ENCODE measurements around the gene METTL17. TPM values are rescaled to one million over a fixed set of nuclear protein-coding genes. Genes with fewer than 3 reads are reported as not detected.
A peak's percentile ranks its signal among the peaks of the same experiment; 100 is the strongest.
"Not testable (repeated sequence)": the region's sequence is repeated elsewhere in the genome, so short reads cannot be mapped to it uniquely, and the experiment has no call there.

METTL17 gene, protein sequence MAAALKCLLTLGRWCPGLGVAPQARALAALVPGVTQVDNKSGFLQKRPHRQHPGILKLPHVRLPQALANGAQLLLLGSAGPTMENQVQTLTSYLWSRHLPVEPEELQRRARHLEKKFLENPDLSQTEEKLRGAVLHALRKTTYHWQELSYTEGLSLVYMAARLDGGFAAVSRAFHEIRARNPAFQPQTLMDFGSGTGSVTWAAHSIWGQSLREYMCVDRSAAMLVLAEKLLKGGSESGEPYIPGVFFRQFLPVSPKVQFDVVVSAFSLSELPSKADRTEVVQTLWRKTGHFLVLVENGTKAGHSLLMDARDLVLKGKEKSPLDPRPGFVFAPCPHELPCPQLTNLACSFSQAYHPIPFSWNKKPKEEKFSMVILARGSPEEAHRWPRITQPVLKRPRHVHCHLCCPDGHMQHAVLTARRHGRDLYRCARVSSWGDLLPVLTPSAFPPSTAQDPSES
- 50.6 TPM for total RNA-seq
- polyA plus RNA-seq (ENCODE audit: insufficient read depth in 1 of 8, insufficient read length in 8 of 8, low replicate concordance in 1 of 8): 10 to 100 TPM; 36.0 to 64.0 (median 46.8) TPM
- long read RNA-seq, donor 1, partial matches to known transcripts: 5 of 11 reads
- long read RNA-seq, donor 1, other reads (novel, unspliced or antisense): 0 of 11 reads
- long read RNA-seq, donor 2, partial matches to known transcripts: 0 of 1 reads
- long read RNA-seq, donor 2, other reads (novel, unspliced or antisense): 0 of 1 reads
- long read RNA-seq, donor 3, transcript METTL17-224 (14 exons, 1,529 nt): major isoform, 5 of 14 reads
- long read RNA-seq, donor 3, partial matches to known transcripts: 0 of 14 reads
- long read RNA-seq, donor 3, other reads (novel, unspliced or antisense): 0 of 14 reads
- long read RNA-seq, donor 4, partial matches to known transcripts: 0 of 3 reads
- long read RNA-seq, donor 4, other reads (novel, unspliced or antisense): 0 of 3 reads
- long read RNA-seq, donor 5, transcript METTL17-201 (14 exons, 1,749 nt): major isoform, 7 of 28 reads
- long read RNA-seq, donor 5, partial matches to known transcripts: 13 of 28 reads
- long read RNA-seq, donor 5, other reads (novel, unspliced or antisense): 0 of 28 reads
- long read RNA-seq, donor 6, transcript METTL17-201 (14 exons, 1,749 nt): major isoform, 12 of 40 reads
- long read RNA-seq, donor 6, partial matches to known transcripts: 19 of 40 reads
- long read RNA-seq, donor 6, other reads (novel, unspliced or antisense): 0 of 40 reads
- long read RNA-seq, donor 7, partial matches to known transcripts: 0 of 10 reads
- long read RNA-seq, donor 7, other reads (novel, unspliced or antisense): 0 of 10 reads
- long read RNA-seq, donor 8, partial matches to known transcripts: 0 of 6 reads
- long read RNA-seq, donor 8, other reads (novel, unspliced or antisense): 0 of 6 reads
- long read RNA-seq, donor 9, partial matches to known transcripts: 0 of 16 reads
- long read RNA-seq, donor 9, other reads (novel, unspliced or antisense): 11 of 16 reads
- long read RNA-seq, donor 10, partial matches to known transcripts: 0 of 11 reads
- long read RNA-seq, donor 10, other reads (novel, unspliced or antisense): 0 of 11 reads
- long read RNA-seq, donor 11, partial matches to known transcripts: 13 of 26 reads
- long read RNA-seq, donor 11, other reads (novel, unspliced or antisense): 0 of 26 reads

DNA sequence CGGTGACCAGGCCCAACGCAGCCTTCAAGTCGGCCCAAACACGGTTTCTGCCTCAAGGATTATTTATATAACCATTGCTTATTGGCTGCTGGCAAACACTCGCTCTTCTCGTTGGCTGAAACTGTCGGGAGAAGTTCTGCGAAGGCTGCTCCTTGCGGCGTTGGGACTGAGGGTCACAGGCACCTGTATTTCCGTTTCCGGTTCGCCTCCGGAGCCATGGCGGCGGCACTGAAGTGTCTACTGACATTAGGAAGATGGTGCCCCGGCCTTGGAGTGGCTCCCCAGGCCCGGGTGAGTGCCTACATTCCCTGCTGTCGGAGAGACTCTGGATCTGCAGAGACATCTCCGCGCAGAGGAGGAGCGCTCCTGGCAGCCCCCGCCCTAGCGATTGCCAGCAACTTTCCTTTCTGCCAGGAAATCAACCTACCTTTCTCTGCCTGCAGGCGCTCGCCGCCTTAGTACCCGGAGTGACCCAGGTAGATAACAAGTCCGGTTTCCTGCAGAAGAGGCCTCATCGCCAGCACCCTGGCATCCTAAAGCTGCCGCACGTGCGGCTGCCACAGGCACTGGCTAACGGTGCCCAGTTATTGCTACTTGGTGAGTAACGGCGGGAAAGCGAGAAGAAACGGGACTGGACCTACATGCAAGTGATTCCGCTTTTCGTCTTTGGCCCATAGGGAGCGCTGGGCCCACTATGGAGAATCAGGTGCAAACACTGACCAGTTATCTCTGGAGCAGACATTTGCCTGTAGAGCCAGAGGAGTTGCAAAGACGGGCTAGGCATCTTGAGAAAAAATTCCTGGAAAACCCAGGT lies at the start of gene METTL17:
TSS of gene METTL17 (plus strand) at position 194 of the 814 bp plus-strand sequence. CDS start at position 217, 23 bp downstream.
- H3K4me1 ChIP-seq (ENCODE audit: control insufficient read depth, insufficient read depth, low read length): peaks cover 13% of the 10 kb centered on the region
- peaks cover 32% of the 10 kb centered on the region for H3K36me3 ChIP-seq (ENCODE audit: control insufficient read depth, insufficient read depth, low read length)
- peak; percentile 99 for DNase-seq
- H3K27me3 ChIP-seq (ENCODE audit: control insufficient read depth, insufficient read depth, low read length): no peaks in the 10 kb centered on the region
- peak within 1 kb of the TSS; percentile 92 for H3K4me3 ChIP-seq (ENCODE audit: low read length)
- peak within 1 kb of the TSS; percentile 76 for H3K27ac ChIP-seq (ENCODE audit: low read length)
- under 1% methylated on average over 37 of the region's 42 CpGs for WGBS (ENCODE audit: insufficient coverage)
- H3K9me3 ChIP-seq (replicated peaks; ENCODE audit: control insufficient read depth, low read depth, low read length): no peaks in the 10 kb centered on the region

GRCh38 chr14:20945146-20945545 lies 44.6 kb upstream of the METTL17 start:
- DNase-seq: peak; percentile 17

GRCh38 chr14:20946707-20947106 lies 43.1 kb upstream of the METTL17 start:
- not testable (repeated sequence) for H3K9me3 ChIP-seq (replicated peaks; ENCODE audit: control insufficient read depth, low read depth, low read length); H3K4me3 ChIP-seq (ENCODE audit: low read length); DNase-seq; H3K27me3 ChIP-seq (ENCODE audit: control insufficient read depth, insufficient read depth, low read length); H3K36me3 ChIP-seq (ENCODE audit: control insufficient read depth, insufficient read depth, low read length); H3K27ac ChIP-seq (ENCODE audit: low read length); H3K4me1 ChIP-seq (ENCODE audit: control insufficient read depth, insufficient read depth, low read length)
- no CpG with 5 or more reads among the region's 9 CpGs for WGBS (ENCODE audit: insufficient coverage)

More at GRCh38 chr14:20945146-20945545, 44.6 kb upstream of the METTL17 start:
- H3K27me3 ChIP-seq (ENCODE audit: control insufficient read depth, insufficient read depth, low read length); H3K4me3 ChIP-seq (ENCODE audit: low read length); H3K36me3 ChIP-seq (ENCODE audit: control insufficient read depth, insufficient read depth, low read length); H3K4me1 ChIP-seq (ENCODE audit: control insufficient read depth, insufficient read depth, low read length); H3K9me3 ChIP-seq (replicated peaks; ENCODE audit: control insufficient read depth, low read depth, low read length); H3K27ac ChIP-seq (ENCODE audit: low read length): not testable (repeated sequence)
- WGBS (ENCODE audit: insufficient coverage): 81% methylated on average over 4 of the region's 6 CpGs

DNA sequence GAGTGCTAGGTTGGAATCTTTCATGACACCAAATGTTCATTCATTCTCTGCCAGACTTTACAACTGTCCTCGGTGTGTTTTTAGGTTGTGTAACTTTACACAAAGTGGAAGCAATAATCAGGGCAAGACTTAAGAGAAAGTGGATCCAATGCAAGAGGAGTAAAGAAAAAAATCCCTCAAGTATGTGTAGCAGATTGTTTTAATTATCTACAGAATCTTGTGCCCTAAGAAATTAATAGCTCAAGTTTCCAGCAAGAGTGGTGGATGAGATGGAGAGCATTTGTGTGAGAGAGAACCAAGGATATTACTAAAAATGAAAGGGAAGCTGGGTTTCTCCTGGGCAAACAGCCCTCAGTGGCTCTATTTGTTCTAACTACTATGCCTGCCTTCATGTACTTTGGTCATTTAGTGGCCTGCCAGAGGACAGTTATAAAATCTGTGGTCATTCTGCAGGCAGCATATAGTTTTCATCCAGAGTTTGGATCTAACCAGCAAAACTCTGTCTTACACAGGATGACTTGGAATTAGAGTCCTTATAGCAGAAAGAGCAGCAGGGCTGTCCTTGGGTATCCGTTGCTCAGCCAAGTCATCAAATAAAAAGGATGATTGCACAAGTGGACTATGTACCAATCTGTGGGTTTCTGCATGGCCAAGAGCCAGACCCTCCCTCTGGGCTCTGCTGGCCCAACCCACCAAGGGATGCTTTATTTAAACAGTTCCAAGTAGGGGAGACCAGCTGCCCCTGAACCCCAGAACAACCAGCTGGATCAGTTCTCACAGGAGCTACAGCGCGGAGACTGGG lies 34.8 kb upstream of the METTL17 start, which contains the start of gene RNASE2:
TSS of gene RNASE2 (plus strand) at position 752 of the 802 bp plus-strand sequence. CDS start 285 bp downstream, outside the sequence.
- not testable (repeated sequence) for H3K4me3 ChIP-seq (ENCODE audit: low read length); H3K27ac ChIP-seq (ENCODE audit: low read length); H3K36me3 ChIP-seq (ENCODE audit: control insufficient read depth, insufficient read depth, low read length); DNase-seq; H3K4me1 ChIP-seq (ENCODE audit: control insufficient read depth, insufficient read depth, low read length); H3K27me3 ChIP-seq (ENCODE audit: control insufficient read depth, insufficient read depth, low read length); H3K9me3 ChIP-seq (replicated peaks; ENCODE audit: control insufficient read depth, low read depth, low read length)
- 56% methylated on average over 1 of the region's 4 CpGs for WGBS (ENCODE audit: insufficient coverage)

DNA sequence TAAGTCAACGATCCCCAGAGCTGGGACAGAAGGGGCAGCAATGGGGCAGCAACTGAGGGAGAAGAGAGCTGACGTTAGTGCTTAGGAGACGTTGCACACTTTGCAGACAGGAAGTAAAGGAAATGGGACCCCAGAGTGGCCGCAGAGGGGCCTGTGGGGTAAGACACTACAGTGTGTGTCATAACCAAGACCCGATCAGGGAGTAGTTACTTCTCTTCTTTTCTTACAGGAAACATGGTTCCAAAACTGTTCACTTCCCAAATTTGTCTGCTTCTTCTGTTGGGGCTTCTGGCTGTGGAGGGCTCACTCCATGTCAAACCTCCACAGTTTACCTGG lies 34.3 kb upstream of the METTL17 start:
- H3K4me1 ChIP-seq (ENCODE audit: control insufficient read depth, insufficient read depth, low read length); DNase-seq; H3K4me3 ChIP-seq (ENCODE audit: low read length); H3K27me3 ChIP-seq (ENCODE audit: control insufficient read depth, insufficient read depth, low read length); H3K36me3 ChIP-seq (ENCODE audit: control insufficient read depth, insufficient read depth, low read length); H3K9me3 ChIP-seq (replicated peaks; ENCODE audit: control insufficient read depth, low read depth, low read length); H3K27ac ChIP-seq (ENCODE audit: low read length): not testable (repeated sequence)
- WGBS (ENCODE audit: insufficient coverage): 36% methylated on average over 4 of the region's 5 CpGs

- no peaks in the 10 kb centered on the region for H3K27me3 ChIP-seq (ENCODE audit: control insufficient read depth, insufficient read depth, low read length)
- WGBS (ENCODE audit: insufficient coverage): 91% methylated on average over 3 of the region's 11 CpGs
- no peak for DNase-seq
- H3K9me3 ChIP-seq (replicated peaks; ENCODE audit: control insufficient read depth, low read depth, low read length): no peaks in the 10 kb centered on the region
- H3K4me1 ChIP-seq (ENCODE audit: control insufficient read depth, insufficient read depth, low read length): no peaks in the 10 kb centered on the region
- no peak overlapping the region for H3K27ac ChIP-seq (ENCODE audit: low read length)
- no peak overlapping the region for H3K4me3 ChIP-seq (ENCODE audit: low read length)
- no peaks in the 10 kb centered on the region for H3K36me3 ChIP-seq (ENCODE audit: control insufficient read depth, insufficient read depth, low read length)
Observed at GRCh38 chr14:20956376-20956976, 33.3 kb upstream of the METTL17 start.

GRCh38 chr14:20958946-20959345 lies 30.8 kb upstream of the METTL17 start:
- not testable (repeated sequence) for H3K4me1 ChIP-seq (ENCODE audit: control insufficient read depth, insufficient read depth, low read length); DNase-seq; H3K27me3 ChIP-seq (ENCODE audit: control insufficient read depth, insufficient read depth, low read length); H3K27ac ChIP-seq (ENCODE audit: low read length); H3K9me3 ChIP-seq (replicated peaks; ENCODE audit: control insufficient read depth, low read depth, low read length); H3K4me3 ChIP-seq (ENCODE audit: low read length); H3K36me3 ChIP-seq (ENCODE audit: control insufficient read depth, insufficient read depth, low read length)

- WGBS (ENCODE audit: insufficient coverage): 83% methylated on average over 3 of the region's 3 CpGs
- H3K27me3 ChIP-seq (ENCODE audit: control insufficient read depth, insufficient read depth, low read length): peaks cover 13% of the 10 kb centered on the region
- H3K9me3 ChIP-seq (replicated peaks; ENCODE audit: control insufficient read depth, low read depth, low read length): no peaks in the 10 kb centered on the region
- no peak overlapping the region for H3K27ac ChIP-seq (ENCODE audit: low read length)
- DNase-seq: no peak
- no peak overlapping the region for H3K4me3 ChIP-seq (ENCODE audit: low read length)
- no peaks in the 10 kb centered on the region for H3K36me3 ChIP-seq (ENCODE audit: control insufficient read depth, insufficient read depth, low read length)
- H3K4me1 ChIP-seq (ENCODE audit: control insufficient read depth, insufficient read depth, low read length): peaks cover 10% of the 10 kb centered on the region
Observed at GRCh38 chr14:20969336-20969735, 20.4 kb upstream of the METTL17 start.
